GM23248 (cell line): ENCODE measurements around the gene CRCP. TPM values are rescaled to one million over a fixed set of nuclear protein-coding genes. Genes with fewer than 3 reads are reported as not detected.
"Not testable (repeated sequence)": the region's sequence is repeated elsewhere in the genome, so short reads cannot be mapped to it uniquely, and the experiment has no call there.

ENCODE experiments used
- DNase-seq: peaks from one replicate; pipeline ENCODE4 v3.0.0-alpha.2; 2015
- H2AFZ ChIP-seq: fragments of 200-600 bp; sonication (generic); 2 replicates; pipeline ENCODE4 v1.6.1; 2016; ENCODE audit warnings: antibody characterized with exemption
- H3F3A ChIP-seq: fragments of 200-600 bp; sonication (generic); 2 replicates; pipeline ENCODE4 v1.6.1; 2016; ENCODE audit warnings: mild to moderate bottlenecking, antibody characterized with exemption, mixed run types; ENCODE audit not compliant: insufficient read depth
- H3K27ac ChIP-seq: fragments of 200-600 bp; sonication (generic); 2 replicates; pipeline ENCODE4 v1.5.1; 2016; ENCODE audit warnings: mild to moderate bottlenecking
- H3K27me3 ChIP-seq: fragments of 200-600 bp; sonication (generic); replicated peaks from 2 replicates; pipeline ENCODE4 v1.6.1; 2016; ENCODE audit warnings: mild to moderate bottlenecking; ENCODE audit not compliant: insufficient read depth
- H3K36me3 ChIP-seq: fragments of 200-600 bp; sonication (generic); 2 replicates; pipeline ENCODE4 v1.6.1; 2016; ENCODE audit warnings: low read depth, mild to moderate bottlenecking
- H3K4me1 ChIP-seq: fragments of 200-600 bp; sonication (generic); 2 replicates; pipeline ENCODE4 v1.6.1; 2016; ENCODE audit warnings: mild to moderate bottlenecking; ENCODE audit not compliant: insufficient read depth
- H3K4me2 ChIP-seq: fragments of 200-600 bp; sonication (generic); one replicate; pipeline ENCODE4 v1.6.1; 2016; ENCODE audit warnings: mild to moderate bottlenecking; ENCODE audit not compliant: unreplicated experiment
- H3K4me3 ChIP-seq: fragments of 200-600 bp; sonication (generic); 2 replicates; pipeline ENCODE4 v1.5.1; 2016; ENCODE audit warnings: mild to moderate bottlenecking
- H3K79me2 ChIP-seq: fragments of 200-600 bp; sonication (generic); 2 replicates; pipeline ENCODE4 v1.6.1; 2016; ENCODE audit warnings: mild to moderate bottlenecking; ENCODE audit not compliant: insufficient read depth
- H3K9ac ChIP-seq: fragments of 200-600 bp; sonication (generic); 2 replicates; pipeline ENCODE4 v1.6.1; 2016; ENCODE audit warnings: mild to moderate bottlenecking
- H3K9me2 ChIP-seq: fragments of 200-600 bp; sonication (generic); 2 replicates; pipeline ENCODE4 v1.6.1; 2016; ENCODE audit warnings: mixed run types, mild to moderate bottlenecking, moderate library complexity; ENCODE audit not compliant: insufficient read depth
- H3K9me3 ChIP-seq: fragments of 200-600 bp; sonication (generic); one replicate; pipeline ENCODE4 v1.6.1; 2017; ENCODE audit warnings: low read depth
- H4K20me1 ChIP-seq: fragments of 200-600 bp; sonication (generic); 2 replicates; pipeline ENCODE4 v1.6.0; 2016; ENCODE audit not compliant: insufficient read depth
- EZH2 ChIP-seq: fragments of 200-600 bp; sonication (generic); IDR thresholded peaks from 2 replicates; pipeline ENCODE4 v1.6.1; 2018; ENCODE audit warnings: antibody characterized with exemption, mild to moderate bottlenecking; ENCODE audit not compliant: insufficient read depth, poor library complexity, severe bottlenecking
- EZH2phosphoT487 ChIP-seq: fragments of 200-600 bp; sonication (generic); IDR thresholded peaks from 2 replicates; pipeline ENCODE4 v1.6.1; 2018; ENCODE audit warnings: antibody characterized with exemption, moderate library complexity, mild to moderate bottlenecking, low read depth; ENCODE audit not compliant: insufficient read depth
- WGBS, 2 experiments: methylation state at CpG; one replicate each; pipeline ENCODE4 v1.1.6; 2015 to 2017; ENCODE audit warnings: low lambda C conversion rate in 2 of 2, low coverage in 1 of 2; ENCODE audit errors: missing lambda C conversion rate in 2 of 2; 5-methylcytosine and 5-hydroxymethylcytosine counted together
- in situ Hi-C: fragments of 300-500 bp; cut with MboI; formaldehyde crosslinking; loops from 2 replicates; pipeline ENCODE4 v1.15.0; 2020
- polyA plus RNA-seq: library from polyadenylated mRNA; unstranded; fragments of >200 nt; fragmentation: Nextera tagmentation; extraction: Ambion mirVana; gene quantifications from 2 replicates; pipeline ENCODE4 v1.2.1, GENCODE V29; 2016
- total RNA-seq: library from RNA; depleted of rRNA; stranded (reverse); fragments of >200 nt; shearing (Covaris generic); gene quantifications from 2 replicates; pipeline ENCODE4 v1.2.3, GENCODE V29; 2014

Gene CRCP
- total and polyA plus RNA-seq, 2 experiments from 2014 or later: 28.6 to 31.3 TPM

GRCh38 chr7:66169616-66170015, 55.0 kb downstream of the CRCP start:
- H3K36me3 ChIP-seq: no peaks in the 10 kb centered on the region
- no peak for DNase-seq
- no peak for TF ChIP-seq EZH2phosphoT487
- no peak for TF ChIP-seq EZH2
- H3K9ac ChIP-seq: no peak overlapping the region
- H3K9me3 ChIP-seq: no peaks in the 10 kb centered on the region
- H3K4me1 ChIP-seq: peaks cover 13% of the 10 kb centered on the region
- no peaks in the 10 kb centered on the region for H4K20me1 ChIP-seq
- H3F3A ChIP-seq: peaks cover 11% of the 10 kb centered on the region
- in situ Hi-C loops: no loop called here
- H3K4me2 ChIP-seq: no peak overlapping the region
- WGBS, 2 experiments: 96 to 100% methylated on average over 2 of the region's 2 CpGs
- H3K79me2 ChIP-seq: no peaks in the 10 kb centered on the region
- H3K27me3 ChIP-seq: no peaks in the 10 kb centered on the region
- no peak overlapping the region for H3K4me3 ChIP-seq
- no peak overlapping the region for H3K27ac ChIP-seq
- H3K9me2 ChIP-seq: no peaks in the 10 kb centered on the region
- no peak overlapping the region for H2AFZ ChIP-seq

DNA sequence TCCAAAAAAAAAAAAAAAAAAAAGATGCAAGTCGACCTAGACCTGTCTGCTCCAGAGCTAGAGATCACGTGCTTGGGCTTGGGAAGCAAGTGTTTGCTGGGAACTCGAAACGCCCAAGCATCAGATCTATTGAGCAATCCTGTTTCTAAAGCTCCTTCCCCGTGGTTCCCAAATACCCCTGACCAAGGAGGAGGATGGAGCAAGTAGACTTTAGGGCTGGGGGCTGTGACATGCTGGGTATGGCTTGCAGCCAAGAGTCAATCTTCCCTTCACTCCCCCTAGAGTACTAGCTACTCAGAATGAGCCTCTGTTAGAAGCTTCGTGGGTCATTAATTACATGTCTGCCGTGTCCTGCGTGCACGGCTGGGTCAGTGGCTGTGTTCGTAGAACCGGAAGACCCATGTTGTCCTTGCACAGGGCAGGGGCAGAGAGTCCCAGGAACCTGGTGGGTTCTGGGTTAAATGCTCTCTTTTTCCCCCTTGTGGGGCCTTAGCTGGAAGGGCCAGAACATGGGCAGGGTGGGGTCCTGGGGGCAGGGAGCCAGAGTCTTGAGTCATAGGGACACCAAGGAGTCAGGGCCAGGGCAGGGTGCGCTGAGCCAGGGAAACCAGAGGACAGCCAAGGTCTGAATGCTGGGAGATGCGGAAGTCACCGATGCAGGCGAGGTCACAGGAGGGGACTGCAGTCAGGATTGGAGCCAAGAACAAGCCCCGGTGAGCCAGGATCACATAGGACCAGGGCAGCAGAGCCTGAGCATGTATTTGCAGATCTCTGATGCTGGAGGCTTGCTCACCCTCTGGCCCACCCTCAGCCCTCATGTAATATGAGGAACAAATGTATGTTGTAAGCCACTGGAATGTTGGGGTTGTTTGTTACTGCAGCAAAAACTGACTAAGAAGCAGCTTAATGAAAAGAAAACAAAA, 55.9 kb downstream of the CRCP start:
- Histone ChIP-seq H3K27ac (0 out of 2 replicates have a peak overlapping the region, but pooled peaks have one; percentile 3), H3K4me2 (peak overlapping the region; percentile 33), H4K20me1 (no peaks in the 10 kb centered on the region), H3K9ac (no peak overlapping the region), H2AFZ (peak overlapping the region; percentile 34; the same call in 1 of the 2 replicates), H3K27me3 (no peaks in the 10 kb centered on the region), H3K9me3 (no peaks in the 10 kb centered on the region), H3K79me2 (no peaks in the 10 kb centered on the region), H3F3A (peaks cover 11% of the 10 kb centered on the region), H3K4me1 (peaks cover 13% of the 10 kb centered on the region), H3K9me2 (no peaks in the 10 kb centered on the region), H3K36me3 (no peaks in the 10 kb centered on the region), H3K4me3 (no peak overlapping the region)
- peak; percentile 59 for DNase-seq
- in situ Hi-C loops: no loop called here
- 12 to 16% methylated on average over 15 to 16 of the region's 16 CpGs for WGBS, 2 experiments
- TF ChIP-seq EZH2: no peak
- no peak for TF ChIP-seq EZH2phosphoT487

GRCh38 chr7:66172536-66173401, 58.1 kb downstream of the CRCP start:
- DNase-seq, H3F3A ChIP-seq, H3K4me2 ChIP-seq, H3K4me3 ChIP-seq, H3K27ac ChIP-seq, H3K9ac ChIP-seq, H3K9me2 ChIP-seq, H4K20me1 ChIP-seq, in situ Hi-C loops, H3K79me2 ChIP-seq, H3K27me3 ChIP-seq, H2AFZ ChIP-seq, H3K9me3 ChIP-seq, H3K36me3 ChIP-seq: not testable (repeated sequence)
- peaks cover 11% of the 10 kb centered on the region for H3K4me1 ChIP-seq
- 25 to 29% methylated on average over 9 of the region's 9 CpGs for WGBS, 2 experiments

DNA sequence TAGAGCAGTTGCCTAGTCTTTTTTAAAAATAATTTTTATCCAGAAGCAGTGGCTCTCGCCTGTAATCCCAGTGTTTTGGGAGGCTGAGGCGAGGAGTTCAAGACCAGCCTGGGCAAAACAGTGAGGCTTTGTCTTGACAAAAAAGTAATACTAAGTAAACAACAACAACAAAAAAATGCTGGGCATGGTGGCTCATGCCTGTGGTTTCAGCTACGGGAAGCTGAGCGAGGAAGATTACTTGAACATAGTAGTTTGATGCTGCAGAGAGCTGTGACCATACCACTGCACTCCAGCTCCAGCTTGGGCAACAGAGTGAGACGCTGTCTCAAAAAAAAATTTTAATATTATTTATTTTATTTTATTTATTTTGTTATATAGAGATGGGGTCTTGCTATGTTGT, 59.2 kb downstream of the CRCP start:
- no peaks in the 10 kb centered on the region for H3K36me3 ChIP-seq
- no peak overlapping the region for H3K4me2 ChIP-seq
- H3K4me1 ChIP-seq: peaks cover 6% of the 10 kb centered on the region
- no peaks in the 10 kb centered on the region for H3K9me2 ChIP-seq
- no peaks in the 10 kb centered on the region for H3F3A ChIP-seq
- no peak overlapping the region for H2AFZ ChIP-seq
- no peak overlapping the region for H3K27ac ChIP-seq
- no peak overlapping the region for H3K4me3 ChIP-seq
- no peaks in the 10 kb centered on the region for H3K9me3 ChIP-seq
- 76 to 83% methylated on average over 5 of the region's 5 CpGs for WGBS, 2 experiments
- no peaks in the 10 kb centered on the region for H4K20me1 ChIP-seq
- H3K79me2 ChIP-seq: no peaks in the 10 kb centered on the region
- TF ChIP-seq EZH2 (no peak), EZH2phosphoT487 (no peak)
- no peaks in the 10 kb centered on the region for H3K27me3 ChIP-seq
- H3K9ac ChIP-seq: no peak overlapping the region
- in situ Hi-C loops: no loop called here
- no peak for DNase-seq

DNA sequence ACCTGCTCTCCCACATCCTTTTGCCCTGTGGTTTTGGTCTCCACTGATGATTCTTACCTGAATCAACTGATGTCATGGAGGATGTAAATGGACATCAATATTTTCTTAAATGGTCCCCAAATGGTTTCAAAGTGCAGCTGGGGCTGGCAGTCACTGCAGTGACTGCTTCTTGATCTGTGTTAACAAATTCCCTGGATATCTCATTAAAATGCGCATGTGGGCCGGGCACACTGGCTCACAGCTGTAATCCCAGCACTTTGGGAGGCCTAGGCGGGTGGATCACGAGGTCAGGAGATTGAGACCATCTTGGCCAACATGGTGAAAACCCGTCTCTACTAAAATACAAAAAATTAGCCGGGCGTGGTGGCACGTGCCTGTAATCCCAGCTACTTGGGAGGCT, 60.4 kb downstream of the CRCP start:
- H3K79me2 ChIP-seq, H3K9me3 ChIP-seq, H3K27me3 ChIP-seq, H3K4me3 ChIP-seq, H3K9ac ChIP-seq, H3K27ac ChIP-seq, DNase-seq, H3K4me1 ChIP-seq, H2AFZ ChIP-seq, H3K4me2 ChIP-seq, H3F3A ChIP-seq, H3K9me2 ChIP-seq, H4K20me1 ChIP-seq, in situ Hi-C loops, H3K36me3 ChIP-seq: not testable (repeated sequence)
- WGBS, 2 experiments: 31 to 37% methylated on average over 8 of the region's 8 CpGs
